ENCODE results near the gene PHETA2. TPM values are rescaled to one million over a fixed set of nuclear protein-coding genes. Genes with fewer than 3 reads are reported as not detected.

Gene PHETA2
- total RNA-seq, 6 experiments from 2014 or later: 7.4 to 12.5 (median 7.6) TPM

- Mint-ChIP-seq H3K4me3 (no peak overlapping the region), H3K27me3 (ENCODE audit: insufficient read depth) (no peaks in the 10 kb centered on the region), H3K4me1 (ENCODE audit: low read depth) (no peaks in the 10 kb centered on the region), H3K9me3 (peaks cover 17% of the 10 kb centered on the region), H3K36me3 (ENCODE audit: low read depth) (peaks cover 38% of the 10 kb centered on the region), H3K27ac (no peak overlapping the region)
- no peak for DNase-seq
- TF ChIP-seq CTCF (IDR thresholded peaks at IDR 0.05): no peak
Measured at GRCh38 chr22:42060489-42060888, 13.6 kb upstream of the PHETA2 start.

GRCh38 chr22:42061041-42061440 lies 13.0 kb upstream of the PHETA2 start:
- Mint-ChIP-seq H3K4me3 (no peak overlapping the region), H3K4me1 (ENCODE audit: low read depth) (no peaks in the 10 kb centered on the region), H3K36me3 (ENCODE audit: low read depth) (peaks cover 34% of the 10 kb centered on the region), H3K27ac (no peak overlapping the region), H3K9me3 (peaks cover 15% of the 10 kb centered on the region), H3K27me3 (ENCODE audit: insufficient read depth) (no peaks in the 10 kb centered on the region)
- no peak for DNase-seq
- no peak for TF ChIP-seq CTCF (IDR thresholded peaks at IDR 0.05)

- no peak for TF ChIP-seq CTCF (IDR thresholded peaks at IDR 0.05)
- DNase-seq: no peak
- Mint-ChIP-seq H3K9me3 (no peaks in the 10 kb centered on the region), H3K27me3 (ENCODE audit: insufficient read depth) (no peaks in the 10 kb centered on the region), H3K27ac (no peak overlapping the region), H3K4me1 (ENCODE audit: low read depth) (no peaks in the 10 kb centered on the region), H3K36me3 (ENCODE audit: low read depth) (peaks cover 19% of the 10 kb centered on the region), H3K4me3 (no peak overlapping the region)
Measured at GRCh38 chr22:42062506-42063170, 11.4 kb upstream of the PHETA2 start.

GRCh38 chr22:42064629-42065028 lies 9.4 kb upstream of the PHETA2 start:
- Mint-ChIP-seq H3K27me3 (ENCODE audit: insufficient read depth) (no peaks in the 10 kb centered on the region), H3K36me3 (ENCODE audit: low read depth) (0 out of 2 replicates have a peak, but pooled peaks cover 4% of the 10 kb centered on the region), H3K27ac (no peak overlapping the region), H3K4me1 (ENCODE audit: low read depth) (peaks cover under 1% of the 10 kb centered on the region; the same call in 1 of the 2 replicates), H3K4me3 (no peak overlapping the region), H3K9me3 (no peaks in the 10 kb centered on the region)
- no peak for TF ChIP-seq CTCF (IDR thresholded peaks at IDR 0.05)
- no peak for DNase-seq

- no peak for DNase-seq
- Mint-ChIP-seq H3K36me3 (ENCODE audit: low read depth) (no peaks in the 10 kb centered on the region), H3K9me3 (no peaks in the 10 kb centered on the region), H3K27me3 (ENCODE audit: insufficient read depth) (no peaks in the 10 kb centered on the region), H3K27ac (no peak overlapping the region), H3K4me3 (no peak overlapping the region), H3K4me1 (ENCODE audit: low read depth) (peaks cover 8% of the 10 kb centered on the region; the same call in 1 of the 2 replicates)
- TF ChIP-seq CTCF (IDR thresholded peaks at IDR 0.05): no peak
Measured at GRCh38 chr22:42065438-42066125, 8.5 kb upstream of the PHETA2 start.
